Nephron (organoid): ENCODE measurements around the gene ALKBH2.
A peak's percentile ranks its signal among the peaks of the same experiment; 100 is the strongest.

Experiments used
- H3K27ac Mint-ChIP-seq, 3 experiments: 2 replicates each; pipeline ENCODE4 v1.8.0; 2020; ENCODE audit warnings: mixed read lengths in 3 of 3, mild to moderate bottlenecking in 2 of 3, moderate library complexity in 1 of 3
- H3K27me3 Mint-ChIP-seq: 2 replicates; pipeline ENCODE4 v1.8.0; 2021; ENCODE audit warnings: low read depth, mild to moderate bottlenecking, moderate library complexity, mixed read lengths
- H3K36me3 Mint-ChIP-seq: 2 replicates; pipeline ENCODE4 v1.8.0; 2020; ENCODE audit warnings: low read depth, mixed read lengths
- H3K4me1 Mint-ChIP-seq: 2 replicates; pipeline ENCODE4 v1.8.0; 2020; ENCODE audit warnings: mixed read lengths
- H3K4me3 Mint-ChIP-seq, 3 experiments: 2 replicates each; pipeline ENCODE4 v1.8.0; 2020; ENCODE audit warnings: mild to moderate bottlenecking in 3 of 3, mixed read lengths in 3 of 3, moderate library complexity in 2 of 3
- H3K9me3 Mint-ChIP-seq: 2 replicates; pipeline ENCODE4 v1.8.0; 2020; ENCODE audit warnings: mixed read lengths
- CTCF ChIP-seq, 3 experiments: fragments of 200-600 bp; sonication (generic); IDR thresholded peaks; one replicate each; pipeline ENCODE4 v1.5.0; 2021; ENCODE audit warnings: antibody characterized with exemption in 3 of 3; ENCODE audit not compliant: unreplicated experiment in 3 of 3

The ALKBH2 gene

GRCh38 chr12:109100741-109101140, 7.5 kb upstream of the ALKBH2 start:
- peak overlapping the region in 2 of 3 experiments; percentile 28 to 92 for H3K4me3 Mint-ChIP-seq
- H3K36me3 Mint-ChIP-seq: peaks cover 49% of the 10 kb centered on the region
- no peaks in the 10 kb centered on the region for H3K9me3 Mint-ChIP-seq
- peaks cover 26% of the 10 kb centered on the region for H3K4me1 Mint-ChIP-seq
- TF ChIP-seq CTCF (IDR thresholded peaks at IDR 0.05; ENCODE audit: unreplicated experiment in 3 of 3): no peak
- H3K27ac Mint-ChIP-seq: no peak overlapping the region
- H3K27me3 Mint-ChIP-seq: no peaks in the 10 kb centered on the region

- peak overlapping the region; percentile 64 to 97 (median 95) for H3K27ac Mint-ChIP-seq
Observed at GRCh38 chr12:109099431-109100020, 6.3 kb upstream of the ALKBH2 start.

GRCh38 chr12:109098651-109099050, 5.4 kb upstream of the ALKBH2 start:
- peak overlapping the region; percentile 92 to 97 (median 95) for H3K4me3 Mint-ChIP-seq
- peak overlapping the region; percentile 64 to 97 (median 95) for H3K27ac Mint-ChIP-seq
- H3K27me3 Mint-ChIP-seq: no peaks in the 10 kb centered on the region
- peaks cover 26% of the 10 kb centered on the region for H3K4me1 Mint-ChIP-seq
- H3K36me3 Mint-ChIP-seq: peaks cover 36% of the 10 kb centered on the region
- H3K9me3 Mint-ChIP-seq: no peaks in the 10 kb centered on the region
- TF ChIP-seq CTCF (IDR thresholded peaks at IDR 0.05; ENCODE audit: unreplicated experiment in 3 of 3): no peak

More at GRCh38 chr12:109099431-109100020, 6.3 kb upstream of the ALKBH2 start:
- Mint-ChIP-seq H3K4me3 (peak overlapping the region; percentile 92 to 97 (median 95)), H3K4me1 (peaks cover 26% of the 10 kb centered on the region), H3K27me3 (no peaks in the 10 kb centered on the region), H3K9me3 (no peaks in the 10 kb centered on the region), H3K36me3 (peaks cover 41% of the 10 kb centered on the region)
- no peak for TF ChIP-seq CTCF (IDR thresholded peaks at IDR 0.05; ENCODE audit: unreplicated experiment in 3 of 3)

- Mint-ChIP-seq H3K36me3 (peaks cover 32% of the 10 kb centered on the region), H3K27me3 (no peaks in the 10 kb centered on the region), H3K27ac (peak overlapping the region; percentile 64 to 97 (median 95)), H3K4me1 (peaks cover 31% of the 10 kb centered on the region), H3K9me3 (no peaks in the 10 kb centered on the region), H3K4me3 (peak overlapping the region; percentile 92 to 97 (median 95))
- TF ChIP-seq CTCF (IDR thresholded peaks at IDR 0.05; ENCODE audit: unreplicated experiment in 3 of 3): no peak
Observed at GRCh38 chr12:109098183-109098604, 4.9 kb upstream of the ALKBH2 start.

GRCh38 chr12:109097435-109098182, 4.3 kb upstream of the ALKBH2 start, which contains the start of gene UNG:
Gene UNG (plus strand): TSS chr12:109097597. CDS start chr12:109097680, 83 bp downstream.
- no peaks in the 10 kb centered on the region for H3K9me3 Mint-ChIP-seq
- H3K4me1 Mint-ChIP-seq: peaks cover 37% of the 10 kb centered on the region
- peak within 1 kb of the TSS; percentile 64 to 97 (median 95) for H3K27ac Mint-ChIP-seq
- no peak for TF ChIP-seq CTCF (IDR thresholded peaks at IDR 0.05; ENCODE audit: unreplicated experiment in 3 of 3)
- H3K36me3 Mint-ChIP-seq: peaks cover 30% of the 10 kb centered on the region
- peak within 1 kb of the TSS; percentile 92 to 97 (median 95) for H3K4me3 Mint-ChIP-seq
- no peaks in the 10 kb centered on the region for H3K27me3 Mint-ChIP-seq
